SH-SY5Y (cell line): ENCODE results near the gene ACVR1B.
A peak's percentile ranks its signal among the peaks of the same experiment; 100 is the strongest.

ENCODE experiments used
- GATA2 ChIP-seq: IDR thresholded peaks from 2 replicates; pipeline ENCODE4 v1.6.1; 2011; ENCODE audit warnings: mild to moderate bottlenecking, low read depth, low read length
- GATA3 ChIP-seq: IDR thresholded peaks from 2 replicates; pipeline ENCODE4 v1.6.1; 2011; ENCODE audit warnings: low read depth, mild to moderate bottlenecking, low read length, moderate library complexity

ACVR1B gene

GRCh38 chr12:52020539-52021336 is 69.2 kb downstream of the ACVR1B start:
- TF ChIP-seq GATA2 (no peak), GATA3 (no peak)

- TF ChIP-seq GATA3 = no peak
- no peak for TF ChIP-seq GATA2
These were observed 71.3 kb downstream of the ACVR1B start for GRCh38 chr12:52022841-52023181.

- no peak for TF ChIP-seq GATA3
- TF ChIP-seq GATA2 = no peak
These were observed 71.9 kb downstream of the ACVR1B start for GRCh38 chr12:52023182-52023975.

GRCh38 chr12:52023976-52024688 is 72.6 kb downstream of the ACVR1B start:
- TF ChIP-seq GATA3 = no peak
- no peak for TF ChIP-seq GATA2

GRCh38 chr12:52024845-52025230 is 73.3 kb downstream of the ACVR1B start:
- TF ChIP-seq GATA2 (no peak), GATA3 (no peak)

GRCh38 chr12:52026263-52026662 is 74.8 kb downstream of the ACVR1B start:
- TF ChIP-seq GATA3 (no peak), GATA2 (no peak)

- no peak for TF ChIP-seq GATA3
- no peak for TF ChIP-seq GATA2
These were observed 75.8 kb downstream of the ACVR1B start for GRCh38 chr12:52027085-52027843.

- TF ChIP-seq GATA3 = no peak
- TF ChIP-seq GATA2 = no peak
These were observed 78.2 kb downstream of the ACVR1B start for GRCh38 chr12:52029685-52030084.

- no peak for TF ChIP-seq GATA3
- TF ChIP-seq GATA2 = no peak
These were observed 80.9 kb downstream of the ACVR1B start for GRCh38 chr12:52032446-52032803.

GRCh38 chr12:52032804-52033445 is 81.4 kb downstream of the ACVR1B start:
- TF ChIP-seq GATA3 (no peak), GATA2 (peak; percentile 67)

GRCh38 chr12:52033446-52034140 is 82.1 kb downstream of the ACVR1B start:
- TF ChIP-seq GATA2 (no peak), GATA3 (no peak)

- no peak for TF ChIP-seq GATA3
- TF ChIP-seq GATA2 = no peak
These were observed 83.7 kb downstream of the ACVR1B start for GRCh38 chr12:52035190-52035589.

GRCh38 chr12:52035926-52036325 is 84.4 kb downstream of the ACVR1B start:
- TF ChIP-seq GATA3 = no peak
- no peak for TF ChIP-seq GATA2
